Coronary artery (tissue), 2 donors: ENCODE data around the gene DUSP10.

Experiments
- DNase-seq: peaks from one replicate; pipeline ENCODE4 v3.0.0-alpha.2; 2017; ENCODE audit warnings: low spot score
- H3K27ac ChIP-seq, 2 donors: fragments of 200-600 bp; sonication (generic); one replicate each; pipeline ENCODE4 v1.5.1; 2016 to 2019
- H3K4me3 ChIP-seq: fragments of 200-600 bp; sonication (generic); 2 replicates; pipeline ENCODE4 v1.5.1; 2016; ENCODE audit warnings: mild to moderate bottlenecking, moderate library complexity
- TF ChIP-seq, protein P1 (sequence below): fragments of 200-600 bp; sonication (generic); IDR thresholded peaks from one replicate; pipeline ENCODE4 v1.5.1; 2019; ENCODE audit warnings: antibody characterized with exemption

Gene DUSP10

DNA sequence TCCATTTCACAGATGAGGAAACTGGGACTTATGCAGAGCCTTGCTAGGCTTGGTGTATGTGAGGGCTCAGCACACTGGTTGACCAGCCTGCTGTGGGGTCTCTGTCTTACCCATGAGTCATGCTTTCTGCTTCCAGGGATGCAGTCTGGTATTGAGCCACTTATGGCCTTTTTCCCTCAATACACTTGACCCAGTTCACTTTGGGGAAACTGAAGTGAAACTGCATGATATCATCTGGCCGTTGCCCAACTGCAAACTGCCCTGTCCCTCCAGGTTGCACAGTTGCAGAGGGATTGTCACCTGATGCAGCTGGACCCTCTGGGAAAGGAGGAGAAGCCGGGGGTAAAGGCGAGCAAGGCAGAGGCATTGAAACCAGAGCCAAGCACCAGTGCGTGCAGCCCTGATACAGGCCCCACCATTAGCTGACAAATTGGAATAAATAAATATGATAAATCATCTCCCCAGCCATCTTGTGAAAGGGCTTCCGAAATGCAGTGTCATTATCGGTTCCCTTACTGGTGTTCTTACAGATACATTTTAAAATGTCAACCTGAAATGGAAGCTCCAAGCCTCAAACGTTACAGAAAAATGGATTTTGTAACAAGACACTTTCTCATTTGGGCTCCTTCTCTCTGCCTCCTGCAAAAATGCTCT is 39.3 kb upstream of the DUSP10 start:
- Histone ChIP-seq H3K4me3 (no peak overlapping the region), H3K27ac (no peak overlapping the region)
- TF ChIP-seq, protein P1, sequence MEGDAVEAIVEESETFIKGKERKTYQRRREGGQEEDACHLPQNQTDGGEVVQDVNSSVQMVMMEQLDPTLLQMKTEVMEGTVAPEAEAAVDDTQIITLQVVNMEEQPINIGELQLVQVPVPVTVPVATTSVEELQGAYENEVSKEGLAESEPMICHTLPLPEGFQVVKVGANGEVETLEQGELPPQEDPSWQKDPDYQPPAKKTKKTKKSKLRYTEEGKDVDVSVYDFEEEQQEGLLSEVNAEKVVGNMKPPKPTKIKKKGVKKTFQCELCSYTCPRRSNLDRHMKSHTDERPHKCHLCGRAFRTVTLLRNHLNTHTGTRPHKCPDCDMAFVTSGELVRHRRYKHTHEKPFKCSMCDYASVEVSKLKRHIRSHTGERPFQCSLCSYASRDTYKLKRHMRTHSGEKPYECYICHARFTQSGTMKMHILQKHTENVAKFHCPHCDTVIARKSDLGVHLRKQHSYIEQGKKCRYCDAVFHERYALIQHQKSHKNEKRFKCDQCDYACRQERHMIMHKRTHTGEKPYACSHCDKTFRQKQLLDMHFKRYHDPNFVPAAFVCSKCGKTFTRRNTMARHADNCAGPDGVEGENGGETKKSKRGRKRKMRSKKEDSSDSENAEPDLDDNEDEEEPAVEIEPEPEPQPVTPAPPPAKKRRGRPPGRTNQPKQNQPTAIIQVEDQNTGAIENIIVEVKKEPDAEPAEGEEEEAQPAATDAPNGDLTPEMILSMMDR: no peak
- no peak for DNase-seq

DNA sequence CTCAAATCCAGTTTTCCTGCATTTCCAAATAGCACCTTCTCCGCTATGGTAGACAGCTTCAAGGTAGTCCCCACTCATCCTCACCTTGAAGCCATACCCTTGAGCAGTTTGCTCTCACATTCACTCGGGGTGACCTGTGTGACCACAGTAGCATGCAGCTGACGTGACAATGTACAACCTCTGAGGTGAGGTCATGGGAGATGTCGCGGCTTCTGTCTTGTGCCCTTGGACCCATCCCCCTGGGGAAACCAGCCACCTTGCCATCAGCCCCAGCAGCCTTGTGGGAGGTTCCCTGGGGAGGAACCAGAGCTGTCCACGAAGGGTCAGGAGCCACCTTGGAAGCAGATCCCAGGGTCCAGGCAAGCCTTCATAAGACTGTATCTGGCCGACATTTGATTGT is 38.3 kb upstream of the DUSP10 start:
- H3K27ac ChIP-seq: no peak overlapping the region
- DNase-seq: no peak
- no peak overlapping the region for H3K4me3 ChIP-seq
- TF ChIP-seq, protein P1: no peak

DNA sequence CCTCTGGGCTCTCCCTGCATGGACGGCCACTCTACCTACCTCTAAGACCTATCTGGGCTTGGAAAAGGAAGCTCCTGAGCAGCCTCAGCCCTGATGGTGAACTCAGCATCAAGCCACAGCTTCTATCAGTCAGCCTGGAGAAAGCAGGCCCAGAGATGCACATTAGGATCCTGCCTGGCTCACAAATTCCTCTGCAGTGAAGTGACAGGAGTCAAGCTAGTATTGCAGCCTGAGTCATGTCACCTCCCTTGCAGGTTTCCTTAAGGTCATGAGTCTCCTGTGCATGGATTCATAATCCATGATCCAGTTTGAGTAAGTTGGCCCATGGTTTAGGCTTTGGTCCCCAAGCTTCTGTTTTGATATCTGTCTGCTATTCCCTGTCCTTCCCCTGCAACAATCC is 37.9 kb upstream of the DUSP10 start:
- TF ChIP-seq, protein P1: no peak
- no peak for DNase-seq
- Histone ChIP-seq H3K4me3 (no peak overlapping the region), H3K27ac (no peak overlapping the region)

DNA sequence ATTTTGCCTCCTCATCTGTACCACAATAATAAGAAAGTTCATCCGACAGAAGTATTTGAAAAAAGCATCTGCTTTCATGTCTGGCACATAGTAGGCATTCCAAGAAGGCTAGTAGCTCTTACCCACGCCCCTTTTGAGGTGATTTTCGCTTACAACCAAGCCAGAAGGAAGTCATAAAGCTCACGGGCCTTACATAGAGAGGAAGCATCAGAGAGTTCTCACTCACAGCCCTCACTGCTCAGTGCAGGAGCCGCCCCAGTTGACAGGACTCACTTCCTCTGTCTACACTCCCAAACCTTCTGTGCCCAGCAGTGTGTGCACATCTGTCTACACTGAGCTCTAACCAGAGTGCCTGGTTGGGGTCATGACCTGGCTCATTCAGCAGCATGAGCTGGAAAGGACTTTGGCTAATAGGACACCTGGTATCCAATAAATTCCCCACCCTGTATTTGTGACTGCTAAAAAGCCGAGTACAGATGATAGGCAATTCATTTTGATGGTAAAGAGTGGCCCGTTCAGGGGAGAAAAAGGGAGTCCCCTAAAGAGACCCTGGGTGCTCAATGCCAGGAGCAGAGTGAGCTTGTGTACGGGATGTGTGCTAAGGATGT is 36.8 kb upstream of the DUSP10 start:
- no peak for DNase-seq
- Histone ChIP-seq H3K4me3 (no peak overlapping the region), H3K27ac (no peak overlapping the region)
- TF ChIP-seq, protein P1: no peak

DNA sequence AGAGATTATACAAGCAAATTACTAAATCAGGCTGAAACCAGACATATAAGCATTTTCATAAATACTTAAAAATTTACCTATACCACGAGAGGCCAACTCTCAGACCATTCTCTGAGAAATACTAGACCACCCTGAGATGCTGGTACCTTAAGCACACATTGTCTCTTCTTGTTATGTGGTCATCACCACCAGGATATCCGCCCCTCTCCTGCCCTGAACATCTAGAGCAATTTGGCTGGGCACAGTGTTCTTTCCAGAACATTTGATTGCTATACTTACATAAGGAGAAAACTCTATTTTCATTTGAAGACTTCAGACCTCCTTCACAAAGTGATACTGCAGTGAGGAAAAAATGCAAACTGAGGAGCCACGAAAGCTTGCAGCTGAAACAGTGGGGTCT is 36.2 kb upstream of the DUSP10 start:
- TF ChIP-seq, protein P1: no peak
- Histone ChIP-seq H3K27ac (no peak overlapping the region), H3K4me3 (no peak overlapping the region)
- DNase-seq: no peak

DNA sequence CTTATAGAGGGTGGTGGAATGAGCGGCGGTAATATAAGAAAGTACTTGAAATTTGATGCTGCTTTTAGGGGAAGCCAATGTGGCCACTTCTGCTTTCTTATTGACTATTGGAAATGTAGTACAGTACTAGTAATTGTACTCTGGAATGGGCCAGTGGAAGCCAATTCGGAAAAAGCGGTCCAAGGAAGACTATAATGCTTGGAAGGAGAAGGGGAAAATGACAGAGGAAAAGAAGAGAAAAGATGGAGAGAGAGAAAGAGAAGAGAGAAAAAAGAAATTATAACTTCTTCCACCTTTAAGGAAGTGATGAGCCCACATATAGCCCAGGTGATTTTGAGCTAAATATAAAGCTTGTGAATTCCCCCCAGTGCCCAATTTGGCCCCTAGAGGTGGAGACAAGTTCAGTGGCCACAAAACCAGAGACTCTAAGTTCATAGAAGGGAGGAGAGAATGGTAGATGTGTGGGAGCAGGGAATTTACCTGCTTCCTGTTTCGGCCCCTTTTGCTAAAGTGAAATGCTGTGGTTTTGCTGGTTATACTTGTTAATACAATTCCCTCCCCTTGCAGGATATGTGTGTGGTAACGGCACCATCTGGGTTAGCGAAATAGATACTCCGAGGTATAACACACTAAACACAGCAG is 35.7 kb upstream of the DUSP10 start:
- H3K4me3 ChIP-seq: no peak overlapping the region
- DNase-seq: no peak
- TF ChIP-seq, protein P1: no peak
- no peak overlapping the region for H3K27ac ChIP-seq
